ENCODE data around the gene GP9. TPM values are rescaled to one million over a fixed set of nuclear protein-coding genes. Genes with fewer than 3 reads are reported as not detected.

The GP9 gene
- polyA plus RNA-seq, 1 of the 3 experiments (the other 2 are of a cell fraction) = not detected

- no peak for DNase-seq
- Histone ChIP-seq H3F3A (replicated peaks; ENCODE audit: insufficient read depth) (peaks cover 4% of the 10 kb centered on the region), H3K27me3 (ENCODE audit: insufficient read depth) (no peaks in the 10 kb centered on the region), H3K27ac (ENCODE audit: low read depth in 2 of 2, low read length in 1 of 2) (no peak overlapping the region), H3K79me2 (ENCODE audit: insufficient read depth) (no peaks in the 10 kb centered on the region), H3K4me2 (no peak overlapping the region), H3K4me3 (ENCODE audit: low read depth in 2 of 2, low read length in 1 of 2) (no peak overlapping the region), H2AFZ (ENCODE audit: low read depth) (no peak overlapping the region), H3K9me3 (no peaks in the 10 kb centered on the region), H3K9me2 (no peaks in the 10 kb centered on the region), H3K4me1 (ENCODE audit: control insufficient read depth in 1 of 2, insufficient read depth in 2 of 2, low read depth in 1 of 2, low read length in 1 of 2) (no peaks in the 10 kb centered on the region; a peak in 1 of 4 replicates), H3K9ac (no peak overlapping the region), H4K20me1 (ENCODE audit: insufficient read depth) (no peaks in the 10 kb centered on the region), H3K36me3 (replicated peaks in 1 of 2; ENCODE audit: control insufficient read depth in 1 of 2, insufficient read depth in 2 of 2, low read length in 1 of 2) (no peaks in the 10 kb centered on the region)
- no peak for TF ChIP-seq MEF2A (IDR thresholded peaks at IDR 0.05; ENCODE audit: borderline replicate concordance, low read depth)
- no peak for TF ChIP-seq SIN3A (IDR thresholded peaks at IDR 0.05; ENCODE audit: borderline replicate concordance, low read depth, low read length)
- TF ChIP-seq REST (IDR thresholded peaks at IDR 0.05; ENCODE audit: low read depth, low read length) = no peak
- TF ChIP-seq PBX3 (IDR thresholded peaks at IDR 0.05) = no peak
- TF ChIP-seq FOSL2 (IDR thresholded peaks at IDR 0.05; ENCODE audit: borderline replicate concordance, low read depth) = no peak
- no peak for TF ChIP-seq YY1 (IDR thresholded peaks at IDR 0.05; ENCODE audit: low read depth)
- no peak for TF ChIP-seq EZH2phosphoT487 (IDR thresholded peaks at IDR 0.05; ENCODE audit: borderline replicate concordance, low read depth)
- TF ChIP-seq SMC3 (IDR thresholded peaks at IDR 0.05; ENCODE audit: low read depth, low read length) = no peak
- TF ChIP-seq MAX (IDR thresholded peaks at IDR 0.05; ENCODE audit: low read depth) = no peak
- TF ChIP-seq ELF1 (IDR thresholded peaks at IDR 0.05) = no peak
- TF ChIP-seq IRF3 (IDR thresholded peaks at IDR 0.05; ENCODE audit: low read depth, low read length) = no peak
- no peak for TF ChIP-seq JUND (IDR thresholded peaks at IDR 0.05)
- no peak for TF ChIP-seq RAD21 (IDR thresholded peaks at IDR 0.05; ENCODE audit: low read length)
- no peak for TF ChIP-seq GATA2 (CRISPR knock-in tag; IDR thresholded peaks at IDR 0.05)
- no peak for TF ChIP-seq USF2 (IDR thresholded peaks at IDR 0.05; ENCODE audit: borderline replicate concordance, low read depth, low read length)
- no peak for TF ChIP-seq USF1 (IDR thresholded peaks at IDR 0.05; ENCODE audit: borderline replicate concordance, low read depth)
- TF ChIP-seq TEAD4 (IDR thresholded peaks at IDR 0.05; ENCODE audit: borderline replicate concordance, insufficient read depth) = no peak
- POLR2A ChIA-PET = no interaction called here
- CTCF ChIA-PET = interaction anchor here (1.1 to 3.7 kb wide), 2 partner anchors 22 to 61 kb away, joined by 5 to 18 read pairs; no protein-coding TSS in a partner anchor
- 61% methylated on average over 5 of the region's 10 CpGs for WGBS (ENCODE audit: low lambda C conversion rate)
These were observed 28.9 kb upstream of the GP9 start for GRCh38 chr3:129031476-129032215.
